Measurements from ENCODE around the gene SIDT2.
"Not testable (repeated sequence)": the region's sequence is repeated elsewhere in the genome, so short reads cannot be mapped to it uniquely, and the experiment has no call there.

The SIDT2 gene

GRCh38 chr11:117205211-117205818, 26.8 kb downstream of the SIDT2 start:
- no peak for DNase-seq

DNA sequence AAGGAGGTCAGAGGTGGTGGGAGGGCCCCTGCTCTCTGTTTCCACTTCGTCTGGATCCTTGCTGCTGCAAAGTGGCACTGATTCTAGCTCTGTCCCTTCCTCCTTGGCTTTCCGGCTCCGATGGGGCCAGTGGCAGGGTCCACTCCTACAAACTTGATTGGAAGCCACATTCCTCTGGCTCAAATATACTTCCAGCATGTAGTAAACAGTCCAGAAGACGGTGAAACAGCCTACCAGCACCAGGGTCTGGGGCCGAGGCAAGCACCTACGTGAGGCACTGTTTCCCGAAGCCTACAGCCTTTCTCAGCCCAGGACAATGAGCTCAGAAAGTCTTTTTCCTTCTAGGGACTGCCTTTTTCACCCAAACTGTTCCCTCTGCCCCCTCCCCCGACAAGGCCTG, 27.6 kb downstream of the SIDT2 start:
- DNase-seq: not testable (repeated sequence)

DNA sequence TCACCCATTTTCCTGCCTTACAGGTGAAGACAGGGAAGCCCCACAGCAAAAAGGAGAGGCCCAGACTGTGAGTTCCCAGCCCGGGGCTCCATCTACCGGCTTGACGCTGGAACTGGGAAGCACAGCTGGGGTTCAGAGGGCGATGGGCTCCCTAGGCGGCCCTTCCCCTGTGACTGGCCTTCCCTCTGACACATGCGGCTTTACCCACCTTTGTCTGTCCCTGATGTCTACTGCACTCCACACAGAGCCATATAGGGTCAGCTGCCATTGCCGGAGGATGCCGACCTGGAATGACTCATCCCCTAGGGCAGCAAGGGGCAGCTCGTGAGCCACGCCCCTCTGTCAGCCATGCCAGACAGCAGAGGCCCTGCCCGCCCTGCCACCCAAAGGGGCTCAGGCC, 28.3 kb downstream of the SIDT2 start:
- DNase-seq: not testable (repeated sequence)

GRCh38 chr11:117207481-117207880, 28.9 kb downstream of the SIDT2 start:
- DNase-seq: not testable (repeated sequence)

DNA sequence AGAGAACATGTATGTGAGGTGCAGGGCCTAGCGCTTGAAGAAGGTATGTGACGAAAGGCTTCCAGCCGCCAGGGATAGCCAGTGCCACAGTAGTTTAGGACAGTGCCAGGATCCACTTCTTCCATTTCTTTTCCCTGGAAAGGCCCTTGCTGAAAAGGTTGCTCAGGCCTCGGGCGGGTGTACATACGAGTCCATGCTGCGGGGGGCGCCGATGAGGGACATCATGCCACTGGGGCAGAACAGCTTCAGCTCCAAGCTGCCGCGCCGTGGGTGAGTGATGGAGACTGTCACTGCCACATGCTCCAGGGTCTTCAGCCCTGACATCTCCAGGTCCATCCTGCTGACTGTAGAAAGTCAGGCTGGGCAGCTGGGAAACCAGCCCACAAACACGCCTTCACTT, 30.2 kb downstream of the SIDT2 start:
- not testable (repeated sequence) for DNase-seq

DNA sequence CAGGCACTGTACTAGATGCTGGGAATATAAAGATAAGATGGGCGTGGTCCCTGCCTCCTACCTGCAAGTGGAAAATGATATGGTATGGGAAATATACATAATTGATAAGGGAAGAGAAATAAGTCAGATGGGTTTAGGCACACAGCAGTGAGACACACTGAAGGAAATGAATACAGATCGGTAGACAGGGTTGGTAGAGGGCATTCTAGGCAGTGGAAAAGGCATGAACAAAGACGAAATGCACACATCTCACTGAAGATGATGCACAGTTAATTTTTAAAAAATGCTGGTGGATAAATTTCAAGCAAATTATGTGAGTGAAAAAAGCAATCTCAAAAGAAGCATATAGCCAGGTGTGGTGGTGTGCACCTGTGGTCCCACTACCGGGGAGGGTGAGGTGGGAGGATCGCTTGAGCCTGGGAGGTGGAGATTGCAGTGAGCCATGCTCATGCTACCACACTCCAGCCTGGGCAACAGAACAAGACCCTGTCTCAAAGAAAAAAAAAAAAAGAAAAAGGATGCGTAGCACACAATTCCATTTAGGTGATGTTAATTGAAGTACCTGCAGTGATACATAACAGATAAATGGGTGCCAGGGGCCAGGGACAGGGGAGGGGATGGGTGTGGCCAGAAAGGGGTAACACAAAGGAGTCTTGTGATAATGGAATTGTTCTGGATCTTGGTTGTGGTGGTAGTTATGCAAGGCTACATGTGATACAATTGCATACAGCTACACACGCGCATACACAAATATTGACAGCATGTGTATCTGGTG, 31.0 kb downstream of the SIDT2 start:
- not testable (repeated sequence) for DNase-seq

DNA sequence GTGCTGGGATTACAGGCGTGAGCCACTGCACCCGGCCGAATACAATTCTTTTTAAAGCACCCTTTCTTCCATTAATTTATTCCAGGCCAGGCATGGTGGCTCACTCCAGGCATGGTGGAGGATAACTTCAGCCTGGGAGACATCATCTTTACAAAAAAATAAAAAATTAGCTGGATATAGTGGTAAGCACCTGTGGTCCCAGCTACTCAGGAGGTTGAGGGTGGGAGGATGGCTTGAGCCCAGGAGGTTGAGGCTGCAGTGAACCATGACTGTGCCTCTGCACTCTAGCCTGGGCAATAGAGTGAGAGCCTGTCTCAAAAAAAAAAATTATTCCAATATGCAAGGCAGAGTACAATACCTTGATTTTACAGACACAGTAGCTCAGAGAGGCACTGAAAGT, 32.1 kb downstream of the SIDT2 start:
- no peak for DNase-seq

DNA sequence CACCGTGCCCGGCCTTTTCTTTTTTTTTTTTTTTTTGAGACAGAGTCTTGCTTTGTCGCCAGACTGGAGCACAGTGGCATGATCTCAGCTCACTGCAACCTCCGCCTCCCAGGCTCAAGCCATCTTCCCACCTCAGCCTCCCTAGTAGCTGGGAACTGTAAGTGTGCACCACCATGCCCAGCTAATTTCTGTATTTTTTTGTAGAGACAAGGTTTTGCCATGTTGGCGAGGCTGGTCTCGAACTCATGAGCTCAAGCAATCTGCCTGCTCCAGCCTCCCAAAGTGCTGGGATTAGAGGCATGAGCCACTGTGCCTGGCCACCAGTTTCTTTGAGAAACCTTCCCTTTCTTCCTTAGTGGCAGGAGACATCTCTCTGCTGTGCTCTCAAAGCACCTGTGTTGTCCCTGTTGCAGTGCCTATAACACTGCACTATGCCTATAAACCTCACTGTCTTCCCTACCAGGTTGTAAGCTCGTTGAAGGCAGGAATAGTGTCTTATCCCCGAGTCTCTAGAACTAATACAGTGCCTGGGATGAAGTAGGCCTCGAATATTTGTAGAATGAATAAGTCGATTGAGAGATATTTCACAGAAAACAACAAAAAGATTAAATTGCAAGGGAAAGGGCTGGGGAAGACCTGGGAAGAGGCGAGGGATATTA, 34.3 kb downstream of the SIDT2 start:
- no peak for DNase-seq

DNA sequence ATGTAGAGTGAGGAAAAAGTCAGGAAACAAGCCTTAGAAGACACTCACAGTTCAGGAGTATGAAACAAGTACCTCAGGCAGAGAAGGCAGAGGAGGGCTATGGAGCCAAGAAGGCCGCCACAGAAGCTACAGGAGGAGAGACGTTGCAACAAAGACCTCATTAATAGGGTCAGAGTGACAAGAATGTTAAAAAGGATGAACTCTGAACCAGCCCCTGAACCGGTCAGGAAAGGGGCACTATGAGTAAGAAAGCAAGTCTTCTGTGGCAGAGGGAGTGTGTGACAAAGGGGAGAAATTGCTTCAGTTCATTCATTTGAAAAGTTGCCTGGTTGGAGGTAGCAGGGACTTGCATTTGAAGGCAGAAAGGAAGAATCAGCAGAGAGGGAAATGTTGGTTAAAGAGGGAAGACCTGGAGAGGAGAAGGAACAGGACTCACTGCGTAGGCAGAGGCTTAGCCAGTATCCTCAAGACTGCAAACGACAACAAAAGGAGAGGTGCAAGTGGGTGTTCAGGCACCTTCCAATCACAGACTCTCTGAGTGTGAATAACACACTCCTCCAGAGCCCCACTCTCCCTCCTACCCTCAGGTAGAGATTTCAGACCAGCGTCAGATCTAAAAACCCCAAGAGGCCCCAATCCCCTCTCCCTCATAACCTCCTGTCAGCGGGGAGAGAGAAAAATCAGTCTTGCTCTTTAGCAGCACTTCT, 36.0 kb downstream of the SIDT2 start:
- no peak for DNase-seq

- DNase-seq: no peak
Measured at GRCh38 chr11:117217141-117218084, 38.9 kb downstream of the SIDT2 start.

- DNase-seq: no peak
Measured at GRCh38 chr11:117218133-117218915, 39.8 kb downstream of the SIDT2 start.

DNA sequence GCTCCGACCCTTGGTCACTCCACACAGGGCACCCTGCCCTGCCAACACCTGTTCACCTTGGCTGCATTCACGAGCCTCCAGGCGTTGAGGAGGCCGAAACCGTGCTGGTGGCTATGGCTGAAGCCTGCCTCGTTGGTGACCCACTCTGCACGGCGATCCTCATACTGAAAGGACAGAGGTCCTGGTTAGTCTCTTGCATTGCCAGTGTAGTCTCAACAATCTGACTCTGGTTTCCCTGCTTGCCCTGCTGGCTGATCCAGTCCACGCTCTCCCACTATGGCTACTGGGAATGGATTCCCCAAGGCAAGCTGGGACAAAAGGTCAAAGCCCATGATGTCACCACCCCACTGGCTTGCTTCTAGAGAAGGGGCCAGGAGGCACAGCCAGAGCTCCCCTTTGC, 40.5 kb downstream of the SIDT2 start:
- no peak for DNase-seq

- no peak for DNase-seq
Measured at GRCh38 chr11:117219455-117219854, 40.9 kb downstream of the SIDT2 start.

GRCh38 chr11:117219995-117220394, 41.5 kb downstream of the SIDT2 start:
- no peak for DNase-seq

DNA sequence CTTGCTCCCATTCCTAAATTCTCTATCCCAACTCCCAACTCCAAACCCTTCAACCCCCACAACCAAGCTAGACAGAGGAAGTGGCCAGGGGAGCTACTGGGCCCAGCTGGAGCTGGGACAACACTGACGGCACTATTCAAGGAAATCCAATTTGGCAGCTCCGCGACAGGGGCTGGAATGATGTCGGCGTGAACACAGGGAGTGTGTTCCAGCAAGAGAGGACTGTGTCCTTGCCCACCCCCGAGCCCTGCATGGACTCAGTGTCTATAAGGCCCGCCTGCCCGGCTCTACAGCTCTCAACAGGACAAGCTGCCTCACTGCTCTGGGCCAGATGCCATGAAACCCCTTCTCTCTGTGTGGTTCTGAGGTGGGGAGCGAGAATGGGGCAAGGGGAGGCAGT, 42.0 kb downstream of the SIDT2 start:
- no peak for DNase-seq

GRCh38 chr11:117220999-117221774, 42.6 kb downstream of the SIDT2 start:
- DNase-seq: no peak

DNA sequence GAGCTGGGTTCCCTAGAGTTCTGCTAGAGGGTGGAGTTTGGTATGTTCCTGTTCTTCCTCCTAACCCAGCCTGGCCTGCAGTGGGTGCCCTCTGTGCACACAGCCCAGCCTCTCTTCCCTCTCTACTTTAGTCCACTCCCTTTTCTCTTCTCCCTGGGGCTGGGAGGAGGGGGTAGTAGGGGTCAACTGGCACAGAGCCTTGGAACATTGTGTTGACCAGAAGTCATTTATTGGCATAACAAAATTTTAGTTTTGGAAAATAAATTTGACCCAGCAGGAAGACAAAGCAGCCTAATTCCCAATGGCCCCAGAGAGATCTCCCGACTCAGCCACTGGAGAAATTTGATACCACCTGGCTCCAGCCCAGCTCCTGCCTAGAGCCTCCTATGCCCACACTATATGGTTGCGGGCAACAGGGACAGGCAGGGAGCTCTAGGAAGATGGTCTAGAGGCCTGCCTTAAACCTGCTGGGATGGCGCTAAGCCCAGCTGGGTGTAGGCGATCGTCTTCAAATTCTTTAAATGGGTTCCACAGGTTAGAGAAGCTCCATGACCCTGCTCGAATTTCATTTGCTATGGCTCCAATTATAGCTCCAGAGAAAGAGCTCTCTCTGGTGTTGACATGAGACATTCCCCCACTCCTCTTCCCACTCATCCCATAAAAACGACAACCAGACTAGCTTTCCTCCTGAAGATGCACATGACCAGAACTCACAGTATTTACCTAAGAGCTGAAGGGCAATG, 43.4 kb downstream of the SIDT2 start:
- peak; percentile 44 for DNase-seq

GRCh38 chr11:117222991-117223740, 44.6 kb downstream of the SIDT2 start:
- DNase-seq: no peak
